GM21529 (cell line): ENCODE data around the gene DDX27.
"Not testable (repeated sequence)": the region's sequence is repeated elsewhere in the genome, so short reads cannot be mapped to it uniquely, and the experiment has no call there.

Experiments used
- ATAC-seq: cut with Tn5 transposase; IDR thresholded peaks from one replicate; pipeline ENCODE4 v1.9.1; 2021; ENCODE audit not compliant: unreplicated experiment

The DDX27 gene

DNA sequence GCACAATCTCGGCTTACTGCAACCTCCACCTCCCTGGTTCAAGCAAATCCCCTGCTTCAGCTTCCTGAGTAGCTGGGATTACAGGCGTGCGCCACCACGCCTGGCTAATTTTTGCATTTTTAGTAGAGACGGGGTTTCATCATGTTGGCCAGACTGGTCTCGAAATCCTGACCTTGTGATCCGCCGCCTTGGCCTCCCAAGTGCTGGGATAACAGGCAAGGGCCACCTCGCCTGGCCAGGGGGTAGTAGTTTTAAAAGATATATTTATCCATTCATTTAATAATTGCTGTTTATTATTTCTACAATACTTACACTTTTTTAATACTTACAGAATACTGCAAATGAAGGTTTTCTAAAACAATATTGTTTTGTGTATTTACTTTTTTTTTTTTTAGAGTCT, 15.5 kb upstream of the DDX27 start:
- ATAC-seq = no peak

DNA sequence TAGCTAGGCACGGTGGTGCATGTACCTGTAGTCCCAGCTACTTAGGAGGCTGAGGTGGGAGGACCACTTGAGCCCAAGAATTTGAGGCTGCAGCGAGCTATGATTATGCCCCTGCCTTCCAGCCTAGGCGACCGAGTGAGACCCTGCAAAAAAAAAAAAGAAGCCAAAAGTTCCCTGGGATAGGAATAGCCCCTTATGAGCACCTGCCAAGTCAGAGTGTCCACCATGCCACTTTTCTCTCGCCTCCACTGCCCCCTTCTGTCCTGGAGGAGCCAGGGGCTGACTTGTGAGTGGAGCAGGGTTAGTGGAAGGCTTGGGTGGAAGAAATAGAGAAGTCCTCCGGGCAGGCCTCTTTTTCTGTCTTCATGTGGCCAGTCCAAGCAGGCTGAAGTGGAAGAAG, 12.1 kb upstream of the DDX27 start:
- ATAC-seq = no peak

DNA sequence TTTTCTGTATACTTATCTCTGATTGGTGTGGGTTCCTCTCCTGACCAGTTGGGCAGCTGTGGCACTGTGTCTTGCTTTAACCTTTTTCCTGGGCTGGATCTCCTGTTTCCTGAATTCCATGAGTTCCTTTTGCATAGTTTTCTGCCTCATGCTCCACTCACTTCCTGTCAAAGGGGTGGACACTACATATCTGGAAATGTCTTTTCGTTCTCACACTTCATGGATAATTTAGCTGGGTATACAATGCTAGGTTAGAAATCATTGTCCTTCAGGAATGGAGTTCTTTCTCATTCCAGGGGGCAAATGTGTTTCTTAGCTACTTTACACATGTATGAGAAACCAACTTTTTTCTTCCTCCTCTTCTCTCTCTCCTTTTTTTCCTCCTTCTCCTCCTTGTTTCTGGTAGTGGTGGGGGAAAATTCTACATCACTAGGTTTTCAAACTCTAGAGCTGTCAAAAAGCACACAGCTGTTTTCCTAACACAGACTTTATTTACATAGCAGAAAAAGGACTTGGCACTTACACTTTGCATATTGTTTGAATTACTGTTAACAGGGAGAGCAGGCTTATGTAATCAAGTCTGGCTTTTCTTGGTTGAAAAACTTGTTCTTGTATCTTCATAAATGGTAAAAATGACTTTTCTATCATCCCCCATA, 9.0 kb upstream of the DDX27 start:
- ATAC-seq = no peak

DNA sequence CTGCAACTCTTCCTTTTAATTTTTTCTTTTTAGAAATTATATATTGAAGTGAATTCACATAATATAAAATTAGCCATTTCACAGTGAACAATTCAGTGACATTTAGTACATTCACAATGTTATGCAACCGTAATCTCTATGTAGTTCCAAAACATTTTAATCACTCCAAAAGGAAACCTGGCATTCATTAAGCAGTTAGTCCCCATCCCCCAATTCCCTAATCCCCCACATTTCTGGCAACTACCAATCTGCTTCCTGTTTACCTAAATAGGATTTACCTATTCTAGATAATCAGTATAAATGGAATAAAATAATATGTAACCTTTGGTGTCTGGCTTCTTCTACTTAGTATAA, 8.5 kb upstream of the DDX27 start:
- ATAC-seq = no peak

DNA sequence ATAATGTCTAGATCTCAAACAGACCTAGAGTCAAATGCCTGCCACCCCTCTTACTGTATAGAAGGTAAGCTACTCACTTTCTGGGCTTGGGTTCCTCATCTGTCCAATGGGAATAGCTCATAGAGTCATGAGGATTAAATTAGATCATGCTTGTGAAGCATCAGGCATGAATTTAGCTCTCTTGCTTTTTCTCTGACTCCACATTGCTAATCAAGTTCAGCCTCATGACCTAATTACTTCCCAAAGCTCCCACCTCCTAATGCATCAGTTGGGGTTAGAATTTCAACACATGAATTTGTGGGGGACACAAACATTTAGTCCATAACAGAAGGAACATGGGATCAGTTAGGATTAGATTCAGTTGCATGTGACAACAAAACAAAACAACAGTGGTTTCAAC, 4.6 kb upstream of the DDX27 start:
- ATAC-seq = no peak

DNA sequence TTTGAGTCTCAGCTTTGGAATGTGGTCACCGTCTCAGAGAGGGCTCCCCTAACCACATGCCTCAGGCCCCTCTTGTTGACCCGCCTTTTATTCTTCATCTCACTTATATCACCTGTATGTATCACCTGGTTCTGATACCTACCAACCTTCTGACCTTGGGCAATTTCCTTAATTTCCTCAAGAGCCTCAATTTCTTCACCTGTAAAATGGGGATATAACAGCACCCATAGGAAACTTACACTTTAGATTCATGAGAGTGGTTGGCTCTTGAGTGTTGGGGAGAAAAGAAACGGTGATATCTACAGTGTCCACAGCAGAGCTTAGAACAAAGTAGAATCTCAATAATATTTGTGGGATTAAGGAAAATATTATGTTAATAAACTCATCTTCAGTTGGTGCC, 4.0 kb upstream of the DDX27 start:
- ATAC-seq = no peak

DNA sequence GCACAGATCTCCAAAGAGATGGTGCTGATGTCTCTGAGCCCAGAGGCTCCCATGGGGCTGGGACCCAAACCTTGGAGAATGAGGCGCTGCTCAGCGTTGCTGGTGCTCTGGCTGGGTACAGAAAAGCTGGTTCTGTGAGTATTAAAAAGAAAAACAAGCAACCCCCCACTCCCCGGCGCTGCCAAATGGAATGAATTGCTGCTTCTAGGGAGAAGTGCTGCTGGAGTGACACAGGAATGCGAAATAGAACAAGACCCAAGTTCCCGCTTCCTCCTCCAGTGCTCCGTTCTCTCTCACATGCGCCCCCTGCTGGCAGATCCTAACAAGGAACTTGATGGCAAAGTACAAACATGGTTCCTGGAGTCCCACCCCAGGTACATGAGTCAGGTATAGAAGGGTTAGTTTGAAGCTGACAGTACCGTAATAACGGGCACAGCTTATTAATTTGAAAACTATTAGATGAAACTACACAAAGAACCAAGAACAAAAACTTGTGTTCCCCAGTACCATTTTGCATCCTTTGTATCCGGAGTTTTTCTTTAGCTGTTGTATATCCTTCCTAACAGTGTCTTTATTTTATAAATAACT, 2.1 kb upstream of the DDX27 start:
- no peak for ATAC-seq

DNA sequence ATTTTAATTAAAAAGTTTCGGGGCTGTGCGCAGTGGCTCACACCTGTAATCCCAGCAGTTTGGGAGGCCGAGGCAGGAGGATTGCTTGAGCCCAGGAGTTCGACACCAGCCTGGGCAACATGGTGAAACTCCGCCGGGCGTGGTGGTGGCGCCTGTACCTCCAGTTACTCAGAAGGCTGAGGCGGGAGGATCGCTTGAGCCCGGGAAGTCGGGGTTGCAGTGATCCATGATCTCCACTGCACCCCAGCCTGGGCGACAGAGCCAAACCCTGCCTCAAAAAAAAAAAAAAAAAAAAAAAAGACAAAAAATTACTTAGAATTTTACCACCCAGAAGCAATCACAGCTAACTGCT, 501 bp upstream of the DDX27 start:
- not testable (repeated sequence) for ATAC-seq

DNA sequence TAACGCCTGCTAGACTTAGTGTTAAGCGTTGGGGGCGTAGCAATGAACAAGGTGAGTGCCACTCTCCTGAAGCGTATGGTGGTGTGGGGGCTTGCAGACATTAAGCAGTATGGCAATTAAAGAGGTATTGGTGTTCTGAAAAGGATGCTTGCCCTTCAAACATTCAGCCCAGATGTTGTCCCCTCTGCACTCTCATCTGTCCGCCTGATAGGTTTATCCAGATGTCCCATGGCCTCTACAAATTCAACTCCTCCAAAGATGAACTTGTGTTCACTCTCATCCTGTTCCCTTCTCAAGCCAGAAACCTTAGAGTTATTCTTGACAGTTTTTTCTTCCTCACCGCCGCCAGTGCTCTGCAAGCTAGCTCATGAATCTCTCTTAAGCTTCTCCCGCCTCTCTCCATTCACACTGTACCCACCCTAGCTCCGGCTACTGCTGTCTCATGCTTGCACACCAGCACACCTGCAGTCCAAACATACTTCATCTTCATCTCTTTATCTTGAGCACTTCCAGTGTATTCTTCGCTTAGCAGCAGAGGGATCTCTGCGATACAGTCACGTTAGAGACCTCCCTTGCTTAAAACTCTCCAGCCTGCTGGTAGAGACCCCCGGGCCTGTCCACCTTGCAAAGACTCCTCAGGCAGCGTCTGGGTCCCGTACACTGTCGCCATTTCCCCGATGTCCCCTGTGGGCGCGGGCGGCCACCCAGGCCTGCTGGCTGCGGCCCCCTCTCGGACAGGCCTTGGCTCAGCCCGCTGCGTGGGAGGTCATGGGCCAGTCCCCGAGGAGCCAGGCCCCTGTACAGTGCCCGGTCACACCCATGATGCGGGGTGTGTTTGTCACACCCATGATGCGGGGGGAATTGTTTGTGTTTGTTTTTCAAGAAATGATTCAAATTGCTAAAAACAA, 962 bp downstream of the DDX27 start:
- ATAC-seq = no peak

DNA sequence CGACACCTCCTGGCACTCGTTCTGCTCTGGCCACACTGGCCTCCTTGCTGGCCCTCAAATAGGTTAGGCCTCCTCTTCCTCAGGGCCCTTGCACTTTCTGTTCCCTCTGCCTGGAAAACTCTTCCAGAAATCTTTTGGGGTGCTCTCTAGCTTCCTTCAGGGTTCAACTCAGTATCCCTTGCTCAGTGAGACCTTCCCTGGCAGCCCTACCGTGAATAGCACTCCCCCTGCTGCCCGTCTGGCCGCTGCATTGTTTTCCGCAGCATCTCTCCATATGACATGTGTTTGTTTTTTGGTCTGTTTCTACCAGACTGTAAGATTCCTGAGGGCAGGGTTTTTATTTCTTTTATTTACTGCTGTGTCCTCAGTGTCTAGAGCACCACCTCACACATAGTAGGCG, 6.7 kb downstream of the DDX27 start:
- ATAC-seq = no peak

DNA sequence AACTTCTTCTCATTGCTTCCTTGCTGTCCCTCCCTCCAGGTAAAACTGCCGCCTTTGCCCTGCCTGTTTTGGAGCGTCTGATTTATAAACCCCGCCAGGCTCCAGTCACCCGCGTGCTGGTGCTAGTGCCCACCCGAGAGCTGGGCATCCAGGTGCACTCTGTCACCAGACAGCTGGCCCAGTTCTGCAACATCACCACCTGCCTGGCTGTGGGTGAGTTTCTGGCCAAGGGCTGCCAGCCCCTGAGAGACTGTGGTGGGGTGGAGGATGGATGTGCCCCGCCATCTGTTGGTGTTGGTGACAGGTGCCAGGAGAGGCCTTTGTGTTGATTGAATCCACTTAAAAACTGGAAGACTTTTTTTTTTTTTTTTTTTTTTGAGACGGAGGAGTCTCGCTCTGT, 9.5 kb downstream of the DDX27 start:
- no peak for ATAC-seq

DNA sequence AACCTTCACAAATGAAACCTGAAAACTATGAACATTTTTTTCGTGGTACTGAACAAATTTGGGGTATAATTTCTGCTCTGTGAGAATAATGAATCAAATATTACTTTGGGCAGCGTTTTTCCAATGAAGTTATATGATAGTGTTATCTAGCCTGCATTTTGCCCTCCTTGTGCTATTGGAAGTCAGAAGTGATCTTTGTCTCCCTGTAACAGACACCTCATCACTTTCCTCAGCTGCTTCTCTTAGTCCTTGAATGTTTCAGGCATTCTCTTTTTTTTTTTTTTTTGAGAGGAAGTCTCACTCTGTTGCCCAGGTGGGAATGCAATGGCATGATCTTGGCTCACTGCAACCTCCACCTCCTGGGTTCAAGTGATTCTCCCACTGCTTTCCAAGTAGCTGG, 10.2 kb downstream of the DDX27 start:
- no peak for ATAC-seq

DNA sequence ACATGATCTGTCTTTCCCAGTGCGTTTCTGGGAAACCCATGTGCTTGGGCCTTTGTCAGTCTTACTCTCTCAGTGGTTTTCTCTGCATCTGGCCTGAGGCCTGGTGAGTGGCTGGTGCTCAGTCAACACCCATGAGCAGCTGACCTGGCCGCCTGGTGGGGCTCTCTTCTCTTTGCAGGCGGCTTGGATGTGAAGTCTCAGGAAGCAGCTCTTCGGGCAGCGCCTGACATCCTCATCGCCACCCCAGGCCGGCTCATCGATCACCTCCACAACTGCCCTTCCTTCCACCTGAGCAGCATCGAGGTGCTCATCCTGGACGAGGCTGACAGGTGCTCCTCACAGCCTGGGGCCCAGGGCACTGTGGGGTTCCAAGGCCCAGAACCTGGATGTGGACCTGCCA, 10.8 kb downstream of the DDX27 start:
- ATAC-seq = no peak

DNA sequence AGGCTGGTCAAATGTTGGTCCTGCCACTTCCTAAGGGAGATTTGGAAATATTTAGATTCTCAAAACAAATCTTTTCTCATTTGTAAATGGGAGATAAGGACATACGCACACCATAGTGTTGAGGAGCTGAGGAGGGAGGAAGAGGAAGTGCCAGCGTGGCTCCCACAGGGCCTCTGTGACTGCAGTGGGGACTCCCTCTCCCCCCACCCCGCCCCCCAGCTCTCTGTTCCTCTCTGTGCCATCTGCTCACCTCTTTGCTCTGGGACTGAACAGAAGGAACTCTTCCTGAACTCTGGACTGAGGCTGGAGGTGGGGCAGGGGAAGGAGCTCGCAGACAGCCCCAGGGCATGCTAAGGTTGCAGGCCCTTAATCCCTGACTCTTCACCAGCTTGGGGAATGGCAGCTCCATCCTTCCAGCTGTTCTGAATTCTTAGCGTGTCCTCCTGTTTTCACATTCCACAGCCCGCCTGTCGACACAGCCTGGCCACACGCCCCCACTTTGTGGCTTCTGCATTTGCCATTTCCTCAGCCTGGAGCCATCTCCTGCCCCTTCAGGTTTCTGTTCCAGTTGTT, 11.4 kb downstream of the DDX27 start:
- no peak for ATAC-seq

DNA sequence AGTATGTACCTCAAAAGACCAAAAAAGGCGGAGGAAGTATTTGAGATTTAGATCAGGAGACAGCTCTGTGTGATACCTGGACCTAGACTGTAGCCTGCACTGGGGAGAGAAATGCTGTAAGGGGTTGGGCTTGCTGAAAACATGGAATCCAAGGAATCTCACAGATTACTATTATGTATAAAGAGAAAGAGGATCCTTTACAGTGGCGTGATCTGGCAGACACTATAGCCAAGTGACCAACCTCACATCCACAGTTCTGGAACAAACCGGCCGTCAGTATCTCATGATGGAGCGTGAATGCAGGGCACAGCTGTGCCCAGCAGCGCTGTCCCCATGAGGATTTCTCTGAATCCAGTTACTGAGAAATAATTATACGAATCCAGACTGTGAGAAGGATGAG, 12.3 kb downstream of the DDX27 start:
- ATAC-seq = no peak

DNA sequence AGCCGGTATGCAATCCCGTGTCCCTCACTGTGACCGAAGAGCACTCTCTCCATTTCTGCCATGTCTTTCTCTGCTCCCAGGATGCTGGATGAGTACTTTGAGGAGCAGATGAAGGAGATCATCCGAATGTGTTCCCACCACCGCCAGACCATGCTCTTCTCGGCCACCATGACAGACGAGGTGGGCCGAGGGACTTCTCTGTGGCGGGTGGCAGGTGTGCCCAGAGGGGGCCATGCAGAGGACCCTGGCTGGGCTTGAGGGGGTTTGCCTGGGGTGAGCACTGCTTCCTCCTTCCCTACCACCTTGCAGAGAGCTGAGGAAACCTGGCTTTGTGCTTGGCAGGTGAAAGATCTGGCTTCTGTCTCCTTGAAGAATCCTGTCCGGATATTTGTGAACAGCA, 14.0 kb downstream of the DDX27 start:
- no peak for ATAC-seq

DNA sequence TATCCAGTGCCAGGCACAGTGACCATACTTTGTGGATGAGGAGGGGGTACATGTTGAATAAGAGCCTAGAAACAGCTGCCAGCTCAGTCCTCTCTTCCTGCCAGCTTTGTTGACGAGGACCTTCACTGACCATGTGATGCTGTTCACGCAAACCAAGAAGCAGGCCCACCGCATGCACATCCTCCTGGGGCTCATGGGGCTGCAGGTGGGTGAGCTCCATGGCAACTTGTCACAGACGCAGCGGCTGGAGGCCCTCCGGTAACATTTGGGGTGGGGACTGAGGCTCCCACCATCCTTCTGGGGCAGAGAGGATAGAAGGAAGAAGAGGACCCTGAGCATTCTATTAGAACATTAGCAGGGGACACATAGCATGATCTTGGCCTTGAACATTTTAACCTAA, 15.6 kb downstream of the DDX27 start:
- ATAC-seq = no peak

DNA sequence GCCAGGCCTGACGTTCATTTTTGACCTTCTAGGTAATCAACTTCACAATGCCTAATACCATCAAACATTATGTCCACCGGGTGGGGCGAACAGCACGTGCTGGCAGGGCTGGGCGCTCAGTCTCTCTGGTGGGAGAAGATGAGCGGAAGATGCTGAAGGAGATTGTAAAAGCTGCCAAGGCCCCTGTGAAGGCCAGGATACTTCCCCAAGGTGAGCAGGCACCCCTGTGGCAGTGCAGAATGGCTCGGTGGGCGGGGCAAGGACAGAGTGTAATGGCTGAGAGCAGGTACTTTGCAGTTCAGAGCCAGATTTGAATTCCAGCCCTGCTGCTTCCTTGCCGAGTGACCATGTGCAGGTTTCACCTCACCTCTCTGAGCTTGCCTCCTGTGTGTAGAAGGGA, 17.1 kb downstream of the DDX27 start:
- ATAC-seq = no peak

DNA sequence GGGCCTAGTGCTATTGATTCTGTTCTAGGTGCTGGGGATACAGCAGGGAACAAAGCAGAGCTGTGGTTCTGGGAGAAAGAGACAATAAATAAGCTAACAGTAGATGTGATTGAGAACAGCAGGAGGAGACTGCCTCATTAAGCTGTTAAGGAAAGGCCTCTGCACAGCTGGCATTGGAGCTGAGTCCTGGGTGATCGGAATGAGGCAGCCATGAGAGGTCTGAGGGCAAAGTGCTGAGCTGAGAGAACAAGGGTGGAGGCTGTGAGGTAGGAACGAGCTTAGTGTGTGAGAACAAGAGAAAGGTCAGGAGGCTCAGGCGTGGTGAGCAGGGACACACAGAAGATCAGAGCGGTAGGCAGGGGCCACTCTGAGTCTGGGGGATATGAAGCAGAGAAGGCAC, 18.3 kb downstream of the DDX27 start:
- ATAC-seq = no peak

DNA sequence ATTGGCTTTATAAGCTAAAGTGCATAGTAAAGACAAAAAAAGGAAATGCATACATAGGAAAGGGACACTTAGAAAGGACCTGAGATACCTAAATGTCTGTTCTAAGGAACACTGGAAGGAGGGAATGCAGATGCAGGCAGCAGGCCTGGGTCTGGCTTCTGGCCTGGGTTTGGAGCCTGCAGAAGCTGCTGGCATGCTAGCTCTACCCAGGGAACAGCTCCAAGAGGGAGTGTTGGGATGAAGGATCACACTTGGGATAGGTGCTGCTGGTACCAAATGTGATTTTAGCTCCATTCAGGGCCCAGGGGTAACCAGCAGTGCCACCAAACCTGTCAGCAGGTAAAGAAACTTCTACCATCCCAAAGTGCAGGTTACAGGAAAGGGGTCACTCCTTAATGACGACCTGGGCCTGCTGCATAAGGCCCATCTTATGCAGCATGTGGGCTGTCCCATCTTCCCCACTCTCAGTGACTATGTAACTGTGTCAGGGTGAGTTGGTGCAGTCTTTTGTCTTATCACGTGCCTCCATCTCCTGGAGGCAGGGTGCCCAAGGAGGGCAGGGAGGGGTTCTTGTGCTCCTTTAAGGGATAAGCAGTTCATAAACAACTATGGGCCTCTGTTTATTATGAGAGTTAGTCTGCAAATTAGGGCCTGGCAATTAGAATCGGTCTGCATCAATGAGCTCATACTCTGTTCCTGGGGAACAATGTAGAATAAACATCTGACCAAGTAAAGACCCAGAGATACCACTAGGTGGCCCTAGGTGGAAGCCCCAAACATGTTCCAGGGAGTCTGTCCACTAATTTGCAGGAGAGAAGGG, 26.9 kb downstream of the DDX27 start:
- no peak for ATAC-seq

DNA sequence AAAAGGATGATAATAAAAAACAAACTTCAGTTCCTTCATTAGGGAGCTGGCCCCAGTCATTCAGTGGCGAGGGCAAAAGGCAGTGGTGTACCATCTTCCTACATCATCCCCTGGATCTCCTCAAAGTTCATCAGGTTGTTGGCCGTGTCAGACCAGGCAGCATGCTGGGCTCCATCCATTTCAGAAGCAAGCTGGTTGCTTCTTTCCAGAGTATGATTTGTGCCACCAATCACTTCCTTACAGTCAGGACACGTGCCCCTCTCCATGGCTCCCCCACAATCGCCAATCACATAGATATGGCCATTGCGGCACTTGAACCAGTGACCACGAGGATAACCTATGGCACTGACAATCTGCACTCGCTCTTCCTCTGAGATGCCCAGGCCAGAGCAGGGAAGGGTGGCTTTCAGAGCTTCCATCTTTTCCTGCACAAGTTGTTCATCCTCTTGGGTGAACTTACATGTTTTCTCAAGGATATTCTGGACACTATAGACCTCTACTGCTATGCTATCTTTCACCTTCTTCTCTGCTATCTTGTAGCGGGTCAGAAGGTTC, 28.0 kb downstream of the DDX27 start:
- ATAC-seq = no peak
